K562 (cell line): ENCODE measurements around the gene OCRL. TPM values are rescaled to one million over a fixed set of nuclear protein-coding genes. Genes with fewer than 3 reads are reported as not detected.

Experiments used
- ARNT ChIP-seq, 2 experiments: fragments of 450-650 bp; IDR thresholded peaks; 2 replicates each; pipeline ENCODE4 v1.6.1; 2016; ENCODE audit warnings: mild to moderate bottlenecking in 1 of 2
- ETV6 ChIP-seq, 3 experiments: fragments of 150-350 bp in 1 of 3; sonication (generic) in 1 of 3; formaldehyde crosslinking in 1 of 3; IDR thresholded peaks; 2 replicates each; pipeline versions ENCODE4 v1.6.1 to v1.8.0; 2014 to 2022; ENCODE audit warnings: borderline replicate concordance in 2 of 3, low read depth in 2 of 3, antibody characterized with exemption in 1 of 3, low read length in 1 of 3, mild to moderate bottlenecking in 1 of 3, missing genetic modification reagents in 1 of 3
- KDM5B ChIP-seq: fragments of 200-600 bp; sonication (generic); IDR thresholded peaks from 2 replicates; pipeline ENCODE4 v1.6.1; 2012; ENCODE audit warnings: low read depth, mild to moderate bottlenecking, moderate library complexity, low read length, control low read depth, inconsistent platforms; ENCODE audit not compliant: insufficient replicate concordance
- MAFG ChIP-seq: fragments of 450-650 bp; conservative IDR thresholded peaks from 2 replicates; pipeline ENCODE4 v1.6.1; 2016; ENCODE audit warnings: missing genetic modification characterization, missing compliant biosample characterization
- MGA ChIP-seq: fragments of 450-650 bp; IDR thresholded peaks from 2 replicates; pipeline ENCODE4 v1.6.1; 2016; ENCODE audit warnings: mild to moderate bottlenecking, moderate library complexity
- NCOA4 ChIP-seq: fragments of 450-650 bp; IDR thresholded peaks from 2 replicates; pipeline ENCODE4 v1.6.1; 2018; ENCODE audit warnings: mild to moderate bottlenecking; ENCODE audit not compliant: partially characterized antibody
- RBM22 ChIP-seq: fragments of 200-400 bp; formaldehyde crosslinking; IDR thresholded peaks from 2 replicates; pipeline ENCODE4 v1.6.1; 2018; ENCODE audit warnings: low read length, low read depth; ENCODE audit not compliant: poor library complexity, severe bottlenecking
- RBM25 ChIP-seq: fragments of 200-400 bp; formaldehyde crosslinking; IDR thresholded peaks from 2 replicates; pipeline ENCODE4 v1.6.1; 2018; ENCODE audit warnings: low read length, low read depth, moderate library complexity; ENCODE audit not compliant: severe bottlenecking
- SMARCC2 ChIP-seq: fragments of 450-650 bp; IDR thresholded peaks from 2 replicates; pipeline ENCODE4 v1.6.1; 2017; ENCODE audit warnings: antibody characterized with exemption, moderate library complexity, mild to moderate bottlenecking, low read depth
- TBL1XR1 ChIP-seq, 2 experiments: IDR thresholded peaks; 2 replicates each; pipeline ENCODE4 v1.6.1; 2012; ENCODE audit warnings: improper control_type of control experiment in 2 of 2, low read length in 2 of 2, mild to moderate bottlenecking in 1 of 2
- ZNF124 ChIP-seq: sonication (generic); formaldehyde crosslinking; IDR thresholded peaks from 2 replicates; pipeline ENCODE4 v1.8.1; 2022; ENCODE audit warnings: missing genetic modification reagents
- ZNF592 ChIP-seq: fragments of 450-650 bp; IDR thresholded peaks from 2 replicates; pipeline ENCODE4 v1.6.1; 2017; ENCODE audit warnings: antibody characterized with exemption, mild to moderate bottlenecking
- polyA plus RNA-seq, 8 experiments: library from polyadenylated mRNA; depleted of rRNA in 4 of 8; stranded (reverse) in 5 of 8; unstranded in 3 of 8; fragments of >200 nt; fragmentation: Nextera tagmentation in 2 of 8; fragmentation: Illumina TruSeq in 1 of 8; extraction: Ambion mirVana in 2 of 8; extraction: Trizol in 1 of 8; gene quantifications; 2 replicates each; pipeline versions ENCODE4 v1.2.1 to v1.2.3, GENCODE V29; 2011 to 2014; ENCODE audit warnings: inconsistent platforms in 1 of 8, missing spikeins in 1 of 8
- total RNA-seq, 7 experiments: library from RNA; depleted of rRNA in 6 of 7; stranded (reverse); fragments of >200 nt in 6 of 7; fragmentation: Illumina TruSeq in 2 of 7; extraction: Trizol in 2 of 7; gene quantifications; 2 replicates each; pipeline versions ENCODE4 v1.2.1 to v1.2.3, GENCODE V29; 2011 to 2021; ENCODE audit warnings: low replicate concordance in 1 of 7

Gene OCRL
- total and polyA plus RNA-seq, 9 of the 15 experiments (the other 6 are each of a cell fraction or from before 2014, with no cell fraction given): 2.2 to 23.4 (median 11.9) TPM

- TF ChIP-seq MGA (no peak), MAFG (tag) (peak; percentile 97), ZNF592 (no peak), RBM25 (no peak), TBL1XR1 (IDR thresholded peaks at IDR 0.05; ENCODE audit: low read length in 2 of 2) (no peak), ARNT (IDR thresholded peaks at IDR 0.05) (0 out of 4 replicates have a peak, but pooled peaks of 1 of the 2 experiments have one; percentile 6), KDM5B (no peak), SMARCC2 (no peak), ETV6 (IDR thresholded peaks at IDR 0.05; ENCODE audit: borderline replicate concordance in 1 of 2, low read depth in 2 of 2, low read length in 1 of 2) (no peak), ETV6 (CRISPR knock-in tag; IDR thresholded peaks at IDR 0.05; ENCODE audit: borderline replicate concordance) (no peak), ZNF124 (CRISPR knock-in tag) (no peak), RBM22 (no peak), NCOA4 (no peak)
Measured at GRCh38 chrX:129577877-129578276, 37.8 kb downstream of the OCRL start (continued).
